Brain microvascular endothelial cell (primary cell): ENCODE results near the gene GDPD4.
A peak's percentile ranks its signal among the peaks of the same experiment; 100 is the strongest.

Experiments
- DNase-seq: peaks from one replicate; pipeline ENCODE4 v3.0.0-alpha.2; 2020
- H3K27ac ChIP-seq: fragments of 250-450 bp; sonication (Bioruptor Pico); 2 replicates; pipeline ENCODE4 v1.5.1; 2020; ENCODE audit warnings: mild to moderate bottlenecking, moderate library complexity
- H3K27me3 ChIP-seq: fragments of 250-450 bp; sonication (Bioruptor Pico); replicated peaks from 2 replicates; pipeline ENCODE4 v1.5.1; 2020; ENCODE audit warnings: mild to moderate bottlenecking
- H3K36me3 ChIP-seq: fragments of 250-450 bp; sonication (Bioruptor Pico); replicated peaks from 2 replicates; pipeline ENCODE4 v1.5.1; 2020; ENCODE audit warnings: mild to moderate bottlenecking
- H3K4me3 ChIP-seq: 2 replicates; pipeline ENCODE4 v1.5.1; 2011; ENCODE audit warnings: low read depth, mild to moderate bottlenecking, control low read depth, low read length, moderate library complexity
- in situ Hi-C: cut with HindIII; loops from 2 replicates; pipeline ENCODE4 v1.10.0; 2017; ENCODE audit warnings: low sequenced_read_pairs, low pct_ligation_motif_present
- TF ChIP-seq, protein P1 (sequence below): IDR thresholded peaks from 2 replicates; pipeline ENCODE4 v1.5.1; 2011; ENCODE audit warnings: low read depth, mild to moderate bottlenecking, moderate library complexity, low read length, control low read depth, inconsistent platforms; ENCODE audit errors: missing control alignments

The GDPD4 gene

DNA sequence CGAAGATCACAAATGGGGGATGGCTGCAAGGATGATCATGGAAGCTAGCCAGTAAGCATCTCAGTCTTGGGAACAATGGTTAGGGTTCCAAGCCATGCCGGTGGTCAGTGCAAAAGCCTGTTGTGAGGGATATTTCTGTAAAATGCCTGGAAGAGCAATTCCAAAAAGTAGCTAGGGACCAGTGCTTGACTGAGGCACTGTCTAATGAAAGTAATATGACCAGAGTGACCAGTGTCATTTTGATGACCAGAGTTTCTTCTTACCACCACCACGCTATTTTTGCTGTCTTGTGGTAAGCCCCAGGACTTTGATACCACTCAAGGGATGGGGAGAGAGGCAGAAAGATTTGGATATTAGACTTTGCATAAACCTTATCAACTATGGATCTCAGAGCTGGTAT is 18.4 kb downstream of the GDPD4 start:
- no peak for DNase-seq
- H3K27me3 ChIP-seq, result no peaks in the 10 kb centered on the region
- no peak overlapping the region for H3K4me3 ChIP-seq
- no peak overlapping the region for H3K27ac ChIP-seq
- in situ Hi-C loops, result no loop called here
- TF ChIP-seq, protein P1, sequence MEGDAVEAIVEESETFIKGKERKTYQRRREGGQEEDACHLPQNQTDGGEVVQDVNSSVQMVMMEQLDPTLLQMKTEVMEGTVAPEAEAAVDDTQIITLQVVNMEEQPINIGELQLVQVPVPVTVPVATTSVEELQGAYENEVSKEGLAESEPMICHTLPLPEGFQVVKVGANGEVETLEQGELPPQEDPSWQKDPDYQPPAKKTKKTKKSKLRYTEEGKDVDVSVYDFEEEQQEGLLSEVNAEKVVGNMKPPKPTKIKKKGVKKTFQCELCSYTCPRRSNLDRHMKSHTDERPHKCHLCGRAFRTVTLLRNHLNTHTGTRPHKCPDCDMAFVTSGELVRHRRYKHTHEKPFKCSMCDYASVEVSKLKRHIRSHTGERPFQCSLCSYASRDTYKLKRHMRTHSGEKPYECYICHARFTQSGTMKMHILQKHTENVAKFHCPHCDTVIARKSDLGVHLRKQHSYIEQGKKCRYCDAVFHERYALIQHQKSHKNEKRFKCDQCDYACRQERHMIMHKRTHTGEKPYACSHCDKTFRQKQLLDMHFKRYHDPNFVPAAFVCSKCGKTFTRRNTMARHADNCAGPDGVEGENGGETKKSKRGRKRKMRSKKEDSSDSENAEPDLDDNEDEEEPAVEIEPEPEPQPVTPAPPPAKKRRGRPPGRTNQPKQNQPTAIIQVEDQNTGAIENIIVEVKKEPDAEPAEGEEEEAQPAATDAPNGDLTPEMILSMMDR, result no peak
- no peaks in the 10 kb centered on the region for H3K36me3 ChIP-seq

DNA sequence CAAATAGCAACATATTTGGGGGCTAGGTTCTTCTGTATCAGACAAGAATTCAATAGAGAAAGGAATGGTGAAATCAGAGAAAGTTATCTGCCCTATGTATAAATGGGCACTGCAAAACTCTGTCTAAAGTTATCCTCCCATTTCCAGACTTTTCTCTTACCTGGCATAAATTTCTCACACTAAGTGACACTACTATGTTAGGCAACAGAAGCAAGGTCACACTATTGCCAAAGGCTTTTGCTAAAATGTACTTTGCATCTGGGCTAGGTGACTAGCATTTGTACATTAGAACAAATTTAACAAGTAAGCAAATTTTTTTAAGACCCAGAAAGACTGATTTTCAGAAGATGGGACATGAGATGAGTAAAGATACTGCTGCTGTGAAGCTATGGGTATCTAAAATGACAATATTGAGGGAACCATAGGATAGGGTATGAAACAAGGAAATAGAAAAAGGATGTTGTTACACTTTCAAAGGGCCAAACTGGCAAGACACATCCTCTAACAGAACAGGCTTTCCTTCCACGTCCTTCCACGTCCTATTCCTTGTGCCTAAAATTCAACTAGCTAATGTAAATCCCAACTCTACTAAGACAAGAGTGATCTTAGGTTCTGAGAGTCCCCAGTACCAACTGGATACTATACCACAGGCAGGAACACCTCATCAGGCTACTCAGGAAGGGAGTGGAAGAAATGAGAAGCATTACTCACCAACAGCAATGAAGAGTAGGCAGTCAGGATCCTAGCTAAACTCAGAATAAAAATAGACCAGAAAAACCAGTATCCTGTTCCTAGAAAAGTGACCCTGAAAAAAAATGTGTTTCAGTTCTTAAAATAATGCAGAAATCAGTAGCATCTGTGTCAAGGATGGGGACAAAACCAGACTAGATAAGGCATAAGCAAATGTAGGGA is 22.6 kb downstream of the GDPD4 start:
- in situ Hi-C loops, result no loop called here
- Histone ChIP-seq H3K4me3 (no peak overlapping the region), H3K27ac (no peak overlapping the region), H3K36me3 (no peaks in the 10 kb centered on the region), H3K27me3 (no peaks in the 10 kb centered on the region)
- TF ChIP-seq, protein P1, result no peak
- no peak for DNase-seq

DNA sequence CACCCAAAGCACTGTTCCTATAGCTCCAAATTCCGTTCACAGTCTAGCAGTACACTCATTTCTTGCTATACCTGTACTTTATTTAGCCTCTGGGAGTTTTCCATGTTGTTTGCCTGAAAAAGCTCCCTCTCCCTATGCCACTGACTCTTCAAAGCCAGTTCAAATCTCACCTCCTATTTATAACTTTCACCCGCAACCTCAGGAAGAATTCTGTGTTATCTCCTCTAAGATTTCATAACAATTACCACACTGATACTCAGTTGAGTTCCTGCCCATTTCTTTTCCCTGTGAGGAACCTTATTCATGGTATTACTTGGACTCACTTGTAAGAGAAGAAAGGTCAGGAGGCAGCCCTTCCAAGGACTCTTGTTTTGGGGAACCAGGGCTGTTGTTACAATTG is 25.2 kb downstream of the GDPD4 start:
- DNase-seq, result no peak
- H3K36me3 ChIP-seq, result no peaks in the 10 kb centered on the region
- TF ChIP-seq, protein P1, result no peak
- H3K4me3 ChIP-seq, result no peak overlapping the region
- no peak overlapping the region for H3K27ac ChIP-seq
- no peaks in the 10 kb centered on the region for H3K27me3 ChIP-seq
- in situ Hi-C loops, result no loop called here

DNA sequence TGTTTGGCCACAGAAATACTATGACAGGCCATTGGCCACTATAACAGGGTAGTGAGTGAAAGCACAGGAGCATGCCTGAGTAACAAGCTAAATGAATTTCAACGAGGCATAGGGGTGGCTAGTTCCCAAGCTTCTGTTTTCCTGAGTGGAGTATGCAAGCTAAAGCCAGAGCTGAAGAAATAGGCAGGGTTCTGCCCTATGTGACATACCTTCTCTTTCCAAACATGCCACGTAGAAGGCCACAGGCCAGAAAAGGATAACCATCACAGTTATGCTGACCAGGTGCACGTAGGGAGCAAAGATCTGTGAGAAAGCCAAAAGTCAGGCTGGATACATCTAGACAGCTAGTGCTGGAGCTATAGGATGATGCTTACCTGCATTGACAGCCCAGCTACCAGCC is 30.6 kb downstream of the GDPD4 start:
- no peak overlapping the region for H3K4me3 ChIP-seq
- H3K27me3 ChIP-seq, result no peaks in the 10 kb centered on the region
- no peak for DNase-seq
- no peak overlapping the region for H3K27ac ChIP-seq
- no peaks in the 10 kb centered on the region for H3K36me3 ChIP-seq
- TF ChIP-seq, protein P1, result no peak
- in situ Hi-C loops, result no loop called here

DNA sequence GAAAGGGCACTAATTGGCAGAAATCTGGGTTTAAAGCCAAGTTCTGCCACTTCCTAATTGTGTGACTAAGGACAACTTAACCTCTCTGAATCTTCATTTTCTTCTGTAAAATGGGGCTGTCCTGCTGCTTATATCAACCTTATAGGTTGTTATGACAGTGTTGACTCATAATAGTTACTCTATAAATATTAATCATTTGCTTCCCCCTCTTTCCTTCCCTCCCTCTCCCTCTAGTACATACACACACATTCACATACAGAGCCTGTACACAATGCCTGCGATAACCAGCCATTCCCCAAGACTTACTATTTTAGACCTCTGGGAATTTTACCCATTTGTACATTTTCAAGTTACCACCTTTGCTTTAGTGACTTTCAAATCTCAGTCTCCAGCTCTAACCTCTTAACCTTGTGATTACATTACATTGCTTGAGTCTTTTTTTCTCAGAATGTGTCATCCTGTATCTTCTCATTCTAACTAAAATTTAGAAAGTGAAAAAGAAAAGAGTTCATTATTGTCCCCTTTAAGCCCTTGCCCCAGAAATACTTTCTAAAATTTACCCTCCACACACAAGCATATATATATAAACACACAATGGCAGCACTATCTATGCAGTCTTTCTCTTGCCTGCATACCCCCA is 31.9 kb downstream of the GDPD4 start:
- Histone ChIP-seq H3K4me3 (no peak overlapping the region), H3K27me3 (no peaks in the 10 kb centered on the region), H3K27ac (no peak overlapping the region), H3K36me3 (no peaks in the 10 kb centered on the region)
- TF ChIP-seq, protein P1, result no peak
- DNase-seq, result peak; percentile 29
- in situ Hi-C loops, result no loop called here

DNA sequence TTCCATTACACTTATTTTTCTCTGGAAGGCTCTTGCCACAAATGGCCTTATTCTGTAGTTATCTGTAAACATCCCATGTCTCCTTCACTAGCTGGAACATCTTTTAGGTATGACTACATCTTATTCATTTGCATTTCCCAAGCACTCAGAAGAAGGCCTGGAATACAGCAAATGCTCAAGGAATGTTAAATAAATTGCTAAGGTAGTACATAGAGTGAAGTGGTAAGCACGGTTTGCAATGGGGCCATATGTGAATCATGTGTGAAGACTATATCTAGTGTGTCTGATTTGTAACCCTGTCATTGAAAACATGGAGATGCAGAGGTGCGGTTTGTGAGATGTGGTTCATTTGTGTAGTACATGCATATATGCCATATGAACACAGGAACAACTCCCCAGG is 33.5 kb downstream of the GDPD4 start:
- Histone ChIP-seq H3K27me3 (no peaks in the 10 kb centered on the region), H3K27ac (no peak overlapping the region), H3K36me3 (no peaks in the 10 kb centered on the region), H3K4me3 (no peak overlapping the region)
- in situ Hi-C loops, result no loop called here
- TF ChIP-seq, protein P1, result no peak
- peak; percentile 27 for DNase-seq
